Measurements from ENCODE around the gene DBNDD2.

Gene DBNDD2

GRCh38 chr20:45452772-45453691 is 44.9 kb downstream of the DBNDD2 start:
- DNase-seq, result no peak

- no peak for DNase-seq
These were observed 48.5 kb downstream of the DBNDD2 start for GRCh38 chr20:45456632-45457031.

DNA sequence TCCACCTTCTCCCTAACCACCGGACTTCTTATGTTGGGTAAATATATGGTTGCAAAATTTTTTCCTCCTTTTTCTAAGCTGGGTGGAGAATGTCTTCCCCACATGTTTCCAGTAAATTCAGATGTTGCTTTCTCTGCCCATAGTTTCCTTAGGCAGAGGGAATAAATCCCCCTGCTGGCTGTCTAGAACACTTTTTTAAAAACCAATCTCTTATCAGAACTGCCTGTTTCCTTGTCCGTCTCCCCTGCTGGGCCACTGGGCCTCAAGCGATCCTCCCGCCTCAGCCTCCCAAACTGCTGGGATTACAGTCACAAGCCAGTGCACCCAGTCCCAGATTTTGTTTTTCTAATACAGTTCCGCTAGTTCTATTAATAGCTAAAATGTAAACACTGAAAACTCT is 51.5 kb downstream of the DBNDD2 start:
- DNase-seq, result no peak

Measured in NCI-H2081 treated with DMSO at 0.1 percent for 48 hours (cell line).